Measurements from ENCODE around the gene IGFBP1. TPM values are rescaled to one million over a fixed set of nuclear protein-coding genes. Genes with fewer than 3 reads are reported as not detected.

The IGFBP1 gene
- polyA plus RNA-seq, 1 experiment: not detected

DNA sequence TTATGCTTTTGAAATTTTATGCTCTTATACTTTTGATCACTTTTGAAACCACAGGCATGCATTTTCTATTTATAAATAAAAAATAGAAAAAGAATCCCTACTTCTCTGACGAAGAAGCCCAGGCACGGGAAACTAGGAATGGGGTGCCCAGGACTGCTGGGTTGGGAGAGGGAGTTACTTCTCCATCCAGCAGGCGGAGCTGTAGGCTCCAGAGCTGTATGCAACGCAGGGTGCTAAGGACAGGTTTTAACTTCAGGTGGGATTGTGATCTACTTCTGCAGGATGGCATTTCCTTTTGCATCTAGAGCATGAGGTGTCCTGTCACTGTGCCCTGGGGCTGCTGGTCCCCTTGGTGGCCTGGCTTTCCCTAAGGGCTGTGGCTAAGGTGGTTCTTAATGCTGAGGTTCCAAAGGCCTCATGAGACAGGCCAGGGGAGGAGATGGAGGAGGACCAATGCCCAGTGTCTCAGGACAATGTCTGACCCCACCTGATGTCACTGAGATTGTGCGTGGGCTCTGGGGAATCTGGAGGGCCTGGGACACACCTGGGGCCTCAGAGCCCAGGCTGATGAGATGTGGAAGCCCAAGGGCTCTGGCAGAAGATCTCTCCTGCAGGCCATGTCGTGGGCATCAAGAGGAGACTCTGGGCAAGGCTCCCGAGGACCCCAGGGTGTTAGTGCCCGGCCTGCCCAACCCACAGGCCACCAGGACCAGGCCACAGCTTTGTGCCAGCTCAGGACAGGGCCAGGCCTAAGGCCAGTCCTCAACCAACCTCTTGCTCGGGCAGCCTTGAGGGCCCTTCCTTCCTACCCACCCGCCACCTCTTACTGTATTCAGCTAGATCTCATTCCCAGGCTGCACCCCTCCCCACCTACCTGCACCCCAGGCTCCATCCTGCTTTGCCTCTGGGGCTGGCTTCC, 15.9 kb upstream of the IGFBP1 start:
- Histone ChIP-seq H3K27me3 (ENCODE audit: control insufficient read depth, insufficient read depth, low read length) (no peaks in the 10 kb centered on the region), H3K36me3 (ENCODE audit: control insufficient read depth, insufficient read depth, low read length) (no peaks in the 10 kb centered on the region), H3K4me3 (ENCODE audit: low read depth, low read length) (no peak overlapping the region)
- CTCF ChIA-PET: interaction anchor here (0.9 to 1.5 kb wide), 4 partner anchors 9 to 18 kb away, joined by 3 to 4 read pairs (median 4); no protein-coding TSS in a partner anchor
- TF ChIP-seq, protein P1, sequence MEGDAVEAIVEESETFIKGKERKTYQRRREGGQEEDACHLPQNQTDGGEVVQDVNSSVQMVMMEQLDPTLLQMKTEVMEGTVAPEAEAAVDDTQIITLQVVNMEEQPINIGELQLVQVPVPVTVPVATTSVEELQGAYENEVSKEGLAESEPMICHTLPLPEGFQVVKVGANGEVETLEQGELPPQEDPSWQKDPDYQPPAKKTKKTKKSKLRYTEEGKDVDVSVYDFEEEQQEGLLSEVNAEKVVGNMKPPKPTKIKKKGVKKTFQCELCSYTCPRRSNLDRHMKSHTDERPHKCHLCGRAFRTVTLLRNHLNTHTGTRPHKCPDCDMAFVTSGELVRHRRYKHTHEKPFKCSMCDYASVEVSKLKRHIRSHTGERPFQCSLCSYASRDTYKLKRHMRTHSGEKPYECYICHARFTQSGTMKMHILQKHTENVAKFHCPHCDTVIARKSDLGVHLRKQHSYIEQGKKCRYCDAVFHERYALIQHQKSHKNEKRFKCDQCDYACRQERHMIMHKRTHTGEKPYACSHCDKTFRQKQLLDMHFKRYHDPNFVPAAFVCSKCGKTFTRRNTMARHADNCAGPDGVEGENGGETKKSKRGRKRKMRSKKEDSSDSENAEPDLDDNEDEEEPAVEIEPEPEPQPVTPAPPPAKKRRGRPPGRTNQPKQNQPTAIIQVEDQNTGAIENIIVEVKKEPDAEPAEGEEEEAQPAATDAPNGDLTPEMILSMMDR (IDR thresholded peaks at IDR 0.05; ENCODE audit: insufficient read depth, low read depth, low read length): peak; percentile 58
- POLR2A ChIA-PET: no interaction called here
- no peak for DNase-seq (ENCODE audit: low read depth)

DNA sequence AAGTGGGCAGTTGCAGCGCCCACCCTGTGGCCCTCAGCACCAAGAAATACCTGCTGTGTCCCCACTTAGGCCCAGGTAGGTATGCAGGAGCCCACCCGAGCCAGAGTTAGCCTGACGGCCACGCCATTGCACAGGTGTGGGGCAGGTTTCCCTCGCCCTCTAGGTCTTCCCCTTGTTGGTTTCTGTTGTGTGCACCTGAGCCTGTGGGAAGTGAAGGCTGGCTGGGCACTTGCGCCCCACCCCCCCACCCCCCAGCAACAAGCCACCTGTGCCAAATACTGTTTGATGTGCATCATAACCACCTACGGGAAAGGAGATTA, 15.3 kb upstream of the IGFBP1 start, which contains the start of gene CCDC201:
TSS of gene CCDC201 (minus strand) at position 48 of the 320 bp plus-strand sequence. CDS start 75 bp downstream, outside the sequence.
- CTCF ChIA-PET: interaction anchor here (1.5 kb wide), 1 partner anchor 10 kb away, joined by 3 read pairs; no protein-coding TSS in a partner anchor
- H3K27me3 ChIP-seq (ENCODE audit: control insufficient read depth, insufficient read depth, low read length): no peaks in the 10 kb centered on the region
- no peak within 1 kb of the TSS for H3K4me3 ChIP-seq (ENCODE audit: low read depth, low read length)
- no peaks in the 10 kb centered on the region for H3K36me3 ChIP-seq (ENCODE audit: control insufficient read depth, insufficient read depth, low read length)
- DNase-seq (ENCODE audit: low read depth): no peak
- POLR2A ChIA-PET: no interaction called here
- TF ChIP-seq, protein P1 (IDR thresholded peaks at IDR 0.05; ENCODE audit: insufficient read depth, low read depth, low read length): no peak

DNA sequence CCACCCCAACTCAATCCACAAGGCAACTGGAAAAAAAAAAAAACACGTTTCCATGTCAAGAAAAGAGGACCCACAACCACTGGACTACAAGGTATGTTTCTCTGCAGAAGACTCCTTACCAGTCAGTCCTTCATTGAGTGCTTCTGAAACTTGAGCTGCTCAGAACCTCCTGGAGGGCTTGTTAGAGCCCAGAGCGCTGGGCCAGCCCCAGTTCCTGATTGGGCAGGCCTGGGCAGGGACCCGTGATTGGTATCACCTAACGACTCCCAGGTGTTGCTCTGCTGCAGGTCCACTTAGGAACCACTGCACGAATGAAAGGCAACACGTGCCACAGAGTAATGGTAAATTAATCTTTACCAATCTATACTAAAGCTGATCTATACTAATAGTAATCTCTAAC, 14.9 kb upstream of the IGFBP1 start:
- no peak overlapping the region for H3K4me3 ChIP-seq (ENCODE audit: low read depth, low read length)
- CTCF ChIA-PET: interaction anchor here (0.6 to 1.5 kb wide), 4 partner anchors 10 to 1271 kb away, joined by 3 to 4 read pairs (median 3); no protein-coding TSS in a partner anchor
- no peaks in the 10 kb centered on the region for H3K36me3 ChIP-seq (ENCODE audit: control insufficient read depth, insufficient read depth, low read length)
- H3K27me3 ChIP-seq (ENCODE audit: control insufficient read depth, insufficient read depth, low read length): no peaks in the 10 kb centered on the region
- TF ChIP-seq, protein P1 (IDR thresholded peaks at IDR 0.05; ENCODE audit: insufficient read depth, low read depth, low read length): no peak
- POLR2A ChIA-PET: interaction anchor here (0.6 kb wide), 1 partner anchor 15 kb away, joined by 7 read pairs; no protein-coding TSS in a partner anchor
- no peak for DNase-seq (ENCODE audit: low read depth)

DNA sequence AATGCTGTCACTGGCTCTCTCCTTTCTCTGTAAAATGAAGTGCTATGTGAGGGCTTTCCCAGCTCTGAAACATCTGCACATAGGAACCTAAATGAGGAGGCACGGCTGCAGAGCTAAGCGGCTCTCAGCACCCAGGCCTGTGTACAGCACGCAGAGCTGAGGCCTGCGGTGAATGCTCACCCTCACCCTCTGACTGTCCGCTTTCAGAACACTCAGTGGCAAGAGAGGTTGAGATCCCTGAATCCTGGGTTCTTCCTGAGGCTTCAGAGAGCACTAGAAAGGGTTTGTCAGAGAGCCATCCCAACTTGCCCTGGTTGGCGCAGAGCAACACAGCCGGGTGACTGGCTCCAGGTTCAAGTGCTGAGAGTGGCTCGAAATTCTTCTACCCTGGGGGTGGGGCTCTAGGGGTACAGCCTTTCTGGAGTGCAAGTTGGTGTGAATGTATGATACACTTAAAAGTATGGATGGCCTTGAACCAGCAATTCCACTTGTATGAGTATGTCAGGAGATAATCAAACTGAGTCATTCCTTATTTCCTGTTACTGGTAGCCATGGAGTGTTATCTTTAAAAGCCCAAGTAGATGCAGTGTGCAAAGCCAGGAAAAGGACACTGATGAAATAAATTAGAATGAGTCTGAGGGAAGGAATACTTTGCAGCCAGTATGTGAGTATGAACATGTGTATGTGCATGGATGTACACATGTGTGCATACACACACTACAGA, 13.7 kb upstream of the IGFBP1 start:
- TF ChIP-seq, protein P1 (IDR thresholded peaks at IDR 0.05; ENCODE audit: insufficient read depth, low read depth, low read length): no peak
- H3K27me3 ChIP-seq (ENCODE audit: control insufficient read depth, insufficient read depth, low read length): no peaks in the 10 kb centered on the region
- peak; percentile 63 for DNase-seq (ENCODE audit: low read depth)
- POLR2A ChIA-PET: no interaction called here
- CTCF ChIA-PET: interaction anchor here (1.2 kb wide), 1 partner anchor 17 kb away, joined by 4 read pairs; no protein-coding TSS in a partner anchor
- no peaks in the 10 kb centered on the region for H3K36me3 ChIP-seq (ENCODE audit: control insufficient read depth, insufficient read depth, low read length)
- H3K4me3 ChIP-seq (ENCODE audit: low read depth, low read length): no peak overlapping the region

DNA sequence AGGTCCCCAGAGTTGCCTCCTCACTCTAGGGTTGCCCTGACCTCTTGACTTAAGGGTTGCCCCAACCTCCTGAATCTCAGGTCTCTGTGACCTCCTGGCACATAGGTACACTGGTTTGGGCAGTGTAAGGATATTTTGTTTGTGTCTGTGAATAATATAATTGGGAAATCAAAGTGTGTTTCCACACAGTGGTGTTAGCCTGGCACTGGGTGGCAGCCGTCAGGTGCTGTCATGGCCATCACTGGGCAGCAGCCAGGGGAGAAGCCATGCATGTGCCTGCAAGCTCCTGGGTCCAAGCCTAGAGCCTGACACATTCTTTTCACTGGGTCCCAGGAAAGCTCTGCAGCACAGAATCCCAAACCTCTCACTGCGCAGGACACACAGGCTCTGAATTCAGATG, 11.8 kb upstream of the IGFBP1 start:
- ChIA-PET CTCF (interaction anchor here (0.7 to 0.9 kb wide), 2 partner anchors 22 to 1305 kb away, joined by 3 read pairs; no protein-coding TSS in a partner anchor), POLR2A (no interaction called here)
- Histone ChIP-seq H3K4me3 (ENCODE audit: low read depth, low read length) (no peak overlapping the region), H3K27me3 (ENCODE audit: control insufficient read depth, insufficient read depth, low read length) (no peaks in the 10 kb centered on the region), H3K36me3 (ENCODE audit: control insufficient read depth, insufficient read depth, low read length) (no peaks in the 10 kb centered on the region)
- TF ChIP-seq, protein P1 (IDR thresholded peaks at IDR 0.05; ENCODE audit: insufficient read depth, low read depth, low read length): no peak
- no peak for DNase-seq (ENCODE audit: low read depth)
